Measurements from ENCODE around the gene TAF5L. TPM values are rescaled to one million over a fixed set of nuclear protein-coding genes. Genes with fewer than 3 reads are reported as not detected.

Gene TAF5L
- total and polyA plus RNA-seq, 2 of the 4 experiments (the other 2 are of a cell fraction), result 17.9 to 18.6 TPM

DNA sequence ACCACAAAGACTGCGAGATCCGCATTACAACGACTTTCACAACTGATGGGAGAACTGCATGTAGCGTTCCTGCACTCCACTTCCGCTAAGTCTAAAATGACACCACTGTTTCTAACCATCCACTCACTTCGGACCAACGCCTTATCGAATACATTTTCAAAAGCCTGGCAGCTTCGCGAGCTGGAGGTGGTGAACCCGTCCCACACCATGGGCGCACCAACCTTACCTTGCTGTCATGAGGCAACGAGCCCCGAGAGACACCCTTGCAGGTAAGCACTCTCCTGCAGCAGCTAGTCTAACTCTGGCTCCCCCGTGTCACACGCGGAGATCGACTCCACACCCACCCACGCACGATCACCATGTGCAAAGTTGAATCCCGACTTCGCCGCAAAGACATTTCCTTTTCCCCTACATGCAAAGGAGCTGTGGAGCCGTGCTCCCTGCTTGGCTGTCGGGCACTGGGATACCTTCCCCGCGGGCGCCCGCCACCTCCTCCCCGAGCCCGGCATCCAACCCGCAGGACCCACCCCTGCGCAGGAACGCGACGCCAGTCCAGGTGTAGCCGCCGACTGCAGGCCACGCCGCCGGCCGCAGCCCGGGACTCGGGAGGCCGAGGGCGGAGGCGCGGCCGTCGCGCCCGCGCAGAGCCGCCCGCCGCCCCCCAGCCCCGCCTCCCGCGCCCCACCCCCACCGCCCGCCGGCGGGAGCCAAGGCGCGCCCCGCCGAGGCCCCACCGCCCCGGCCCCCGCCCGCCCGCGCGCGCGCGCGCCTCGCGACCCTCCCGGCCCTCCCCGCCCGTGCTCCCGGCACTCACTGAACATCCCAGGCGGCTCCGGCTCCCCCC lies 629 bp downstream of the TAF5L start:
- peak; percentile 9; the same call in 1 of the 2 replicates for TF ChIP-seq MAZ (IDR thresholded peaks at IDR 0.05; ENCODE audit: borderline replicate concordance, low read depth, low read length)
- TF ChIP-seq, protein P1, sequence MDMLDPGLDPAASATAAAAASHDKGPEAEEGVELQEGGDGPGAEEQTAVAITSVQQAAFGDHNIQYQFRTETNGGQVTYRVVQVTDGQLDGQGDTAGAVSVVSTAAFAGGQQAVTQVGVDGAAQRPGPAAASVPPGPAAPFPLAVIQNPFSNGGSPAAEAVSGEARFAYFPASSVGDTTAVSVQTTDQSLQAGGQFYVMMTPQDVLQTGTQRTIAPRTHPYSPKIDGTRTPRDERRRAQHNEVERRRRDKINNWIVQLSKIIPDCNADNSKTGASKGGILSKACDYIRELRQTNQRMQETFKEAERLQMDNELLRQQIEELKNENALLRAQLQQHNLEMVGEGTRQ (IDR thresholded peaks at IDR 0.05; ENCODE audit: low read depth, low read length), result no peak
- peak; percentile 80; the same call in 1 of the 2 replicates for TF ChIP-seq MXI1 (IDR thresholded peaks at IDR 0.05; ENCODE audit: borderline replicate concordance, low read depth, low read length)
- TF ChIP-seq, protein P2, sequence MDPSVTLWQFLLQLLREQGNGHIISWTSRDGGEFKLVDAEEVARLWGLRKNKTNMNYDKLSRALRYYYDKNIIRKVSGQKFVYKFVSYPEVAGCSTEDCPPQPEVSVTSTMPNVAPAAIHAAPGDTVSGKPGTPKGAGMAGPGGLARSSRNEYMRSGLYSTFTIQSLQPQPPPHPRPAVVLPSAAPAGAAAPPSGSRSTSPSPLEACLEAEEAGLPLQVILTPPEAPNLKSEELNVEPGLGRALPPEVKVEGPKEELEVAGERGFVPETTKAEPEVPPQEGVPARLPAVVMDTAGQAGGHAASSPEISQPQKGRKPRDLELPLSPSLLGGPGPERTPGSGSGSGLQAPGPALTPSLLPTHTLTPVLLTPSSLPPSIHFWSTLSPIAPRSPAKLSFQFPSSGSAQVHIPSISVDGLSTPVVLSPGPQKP (IDR thresholded peaks at IDR 0.05; ENCODE audit: borderline replicate concordance, low read depth, low read length), result no peak
- no peak; the same call in 1 of the 2 replicates for TF ChIP-seq CEBPB (IDR thresholded peaks at IDR 0.05; ENCODE audit: low read depth, low read length)
- TF ChIP-seq MAFK (IDR thresholded peaks at IDR 0.05; ENCODE audit: low read depth, low read length), result no peak
- no peak for TF ChIP-seq NFE2L2 (IDR thresholded peaks at IDR 0.05; ENCODE audit: low read depth, low read length)

More for the DNA sequence above, 629 bp downstream of the TAF5L start:
- peak overlapping the region in 1 of 2 experiments; percentile 13; a peak in 1 of 4 replicates for H4K8ac ChIP-seq (ENCODE audit: low read depth in 2 of 2, low read length in 2 of 2)
- DNase-seq, result peak; percentile 58
- WGBS, 2 experiments (ENCODE audit: extremely low coverage in 2 of 2, insufficient read length in 1 of 2), result 6% methylated on average over 13 of the region's 86 CpGs; no CpG with 5 or more reads in 1 of the 2 experiments
- peak overlapping the region; percentile 84 for H3K4me3 ChIP-seq (ENCODE audit: insufficient read depth, low read depth, low read length)
- peak overlapping the region; percentile 19; the same call in 1 of the 2 replicates for H4K91ac ChIP-seq (ENCODE audit: insufficient read depth, low read depth, low read length)
- peaks cover 2% of the 10 kb centered on the region; the same call in 1 of the 2 replicates for H3K36me3 ChIP-seq (ENCODE audit: control insufficient read depth, insufficient read depth, low read length)
- H3K27ac ChIP-seq (ENCODE audit: insufficient read depth, low read length), result peak overlapping the region; percentile 70
- H3K4ac ChIP-seq (ENCODE audit: low read depth, low read length), result peak overlapping the region; percentile 24
- no peak overlapping the region for H2BK120ac ChIP-seq (ENCODE audit: low read depth, low read length)
- CTCF ChIA-PET, result no interaction called here
- H4K5ac ChIP-seq (ENCODE audit: low read depth, low read length), result no peak overlapping the region
- H3K14ac ChIP-seq (replicated peaks; ENCODE audit: low read depth, low read length), result peak overlapping the region; percentile 61
- H3K9me1 ChIP-seq (ENCODE audit: insufficient read depth, low read length), result peaks cover 9% of the 10 kb centered on the region
- peak overlapping the region; percentile 48 for H2AK5ac ChIP-seq (ENCODE audit: low read depth, low read length)
- no peak overlapping the region for H2BK15ac ChIP-seq (ENCODE audit: low read depth, low read length)
- H2AFZ ChIP-seq (replicated peaks; ENCODE audit: low read length, poor library complexity), result peak overlapping the region; percentile 94
- peak overlapping the region; percentile 10 for H3K23ac ChIP-seq (ENCODE audit: low read depth, low read length)
- peak; percentile 62 for ATAC-seq (ENCODE audit: low read depth)
- in situ Hi-C loops (cut with MboI; ENCODE audit: low sequenced_read_pairs) (loop anchor here (5.0 kb wide), 1 partner anchor 68 kb away; the partner anchor contains the start of gene ABCB10), intact Hi-C loops (cut with micrococcal nuclease) (loop anchor here (5.0 kb wide), 1 partner anchor 457 kb away; no protein-coding TSS in a partner anchor), dilution Hi-C loops (cut with HindIII; ENCODE audit: low sequenced_read_pairs, unreplicated experiment) (no loop called here)
- H2BK5ac ChIP-seq (ENCODE audit: low read depth, low read length, poor library complexity, severe bottlenecking), result peak overlapping the region; percentile 74
- peak overlapping the region; percentile 96 for H3K4me2 ChIP-seq (ENCODE audit: low read depth, low read length)
- no peaks in the 10 kb centered on the region for H3K9me3 ChIP-seq (ENCODE audit: control insufficient read depth, insufficient read depth, low read length)
- POLR2A ChIA-PET (ENCODE audit: unreplicated experiment), result interaction anchor here (1.0 kb wide), 1 partner anchor 67 kb away, joined by 3 read pairs; the partner anchor contains the start of gene ABCB10
- H3K4me1 ChIP-seq (ENCODE audit: control insufficient read depth, insufficient read depth, low read length), result peaks cover 6% of the 10 kb centered on the region
- H3K56ac ChIP-seq (ENCODE audit: extremely low read depth, insufficient read depth, low read length), result peak overlapping the region; percentile 52
- H2BK20ac ChIP-seq (ENCODE audit: low read depth, low read length), result no peak overlapping the region
- H3K9ac ChIP-seq (ENCODE audit: low read depth, low read length), result peak overlapping the region; percentile 56
- no TSS peak for BruUV-seq (replicated peaks)
- peaks cover 20 to 57% of the 10 kb centered on the region in 2 experiments for H3K79me1 ChIP-seq (ENCODE audit: low read depth in 1 of 2, low read length in 2 of 2)
- no peak overlapping the region for H3K18ac ChIP-seq (ENCODE audit: low read depth, low read length)
- H4K20me1 ChIP-seq (ENCODE audit: insufficient read depth, low read length), result peaks cover 48% of the 10 kb centered on the region
- no peaks in the 10 kb centered on the region for H3K27me3 ChIP-seq (ENCODE audit: control insufficient read depth, insufficient read depth, low read length)
- peak overlapping the region; percentile 97 for H2AK9ac ChIP-seq (replicated peaks; ENCODE audit: low read depth, low read length, poor library complexity)
